Sciatic nerve (tissue), 2 donors: ENCODE data around the gene C2orf74. TPM values are rescaled to one million over a fixed set of nuclear protein-coding genes. Genes with fewer than 3 reads are reported as not detected.

ENCODE experiments used
- ATAC-seq: fragments of 200-7000 bp; cut with Tn5 transposase; one replicate; pipeline ENCODE4 v1.9.1; 2020; ENCODE audit warnings: mild to moderate bottlenecking, moderate library complexity
- DNase-seq: peaks from one replicate; pipeline ENCODE4 v3.0.0-alpha.2; 2020; ENCODE audit warnings: low spot score
- intact Hi-C: fragments of 100-400 bp; cut with DNase I; formaldehyde crosslinking; loops from one replicate; pipeline ENCODE4 v1.14.2; 2022
- total RNA-seq: library from RNA; stranded (reverse); fragmentation: NEBNext Ultra II Directional; extraction: Animal tissue kit (Norgen Biotek cat#: 25700); gene quantifications from one replicate; pipeline ENCODE4 v1.2.1, GENCODE V29; 2021
- donor health status: DM: no; HTN: no; CAD: no.
- donor health status: DM: no; HTN: no; CAD: no.

Gene C2orf74
- total RNA-seq, 1 donor from 2014 or later, result 28.4 TPM

- no peak for ATAC-seq
- intact Hi-C loops, result no loop called here
- DNase-seq, result no peak
Observed at GRCh38 chr2:61165946-61166345, 4.0 kb downstream of the C2orf74 start.

GRCh38 chr2:61167579-61167978 is 5.6 kb downstream of the C2orf74 start:
- intact Hi-C loops, result no loop called here
- DNase-seq (no peak), ATAC-seq (no peak)

- intact Hi-C loops, result no loop called here
- no peak for DNase-seq
- no peak for ATAC-seq
Observed at GRCh38 chr2:61172671-61173070, 10.7 kb downstream of the C2orf74 start.

GRCh38 chr2:61173116-61173515 is 11.1 kb downstream of the C2orf74 start:
- intact Hi-C loops, result no loop called here
- DNase-seq (no peak), ATAC-seq (no peak)

GRCh38 chr2:61175036-61175435 is 13.0 kb downstream of the C2orf74 start:
- DNase-seq (no peak), ATAC-seq (no peak)
- intact Hi-C loops, result no loop called here

GRCh38 chr2:61176755-61177726 is 15.1 kb downstream of the C2orf74 start:
- intact Hi-C loops, result no loop called here
- peak; percentile 93 for ATAC-seq
- DNase-seq, result peak; percentile 96

GRCh38 chr2:61177727-61178549 is 15.9 kb downstream of the C2orf74 start:
- intact Hi-C loops, result no loop called here
- DNase-seq (peak; percentile 67), ATAC-seq (peak; percentile 2)

GRCh38 chr2:61178603-61179545 is 16.9 kb downstream of the C2orf74 start:
- intact Hi-C loops, result no loop called here
- DNase-seq (no peak), ATAC-seq (no peak)

- no peak for DNase-seq
- intact Hi-C loops, result no loop called here
Observed at GRCh38 chr2:61179701-61180639, 18.0 kb downstream of the C2orf74 start.

GRCh38 chr2:61180686-61181085 is 18.7 kb downstream of the C2orf74 start:
- no peak for DNase-seq
- intact Hi-C loops, result no loop called here
- ATAC-seq, result no peak

More at GRCh38 chr2:61179701-61180639, 18.0 kb downstream of the C2orf74 start:
- ATAC-seq, result peak; percentile 49

GRCh38 chr2:61181382-61182058 is 19.5 kb downstream of the C2orf74 start:
- DNase-seq (no peak), ATAC-seq (no peak)
- intact Hi-C loops, result no loop called here

- intact Hi-C loops, result no loop called here
- DNase-seq, result no peak
- ATAC-seq, result no peak
Observed at GRCh38 chr2:61182059-61182383, 20.0 kb downstream of the C2orf74 start.

- no peak for ATAC-seq
- intact Hi-C loops, result loop anchor here (2.0 kb wide), 1 partner anchor 17 kb away; no protein-coding TSS in a partner anchor
- no peak for DNase-seq
Observed at GRCh38 chr2:61183795-61184194, 21.8 kb downstream of the C2orf74 start.

GRCh38 chr2:61184263-61184662 is 22.3 kb downstream of the C2orf74 start:
- intact Hi-C loops, result loop anchor here (2.0 kb wide), 1 partner anchor 17 kb away; no protein-coding TSS in a partner anchor
- ATAC-seq (no peak), DNase-seq (no peak)

- DNase-seq, result no peak
- no peak for ATAC-seq
- intact Hi-C loops, result loop anchor here (2.0 kb wide), 1 partner anchor 16 kb away; no protein-coding TSS in a partner anchor
Observed at GRCh38 chr2:61185231-61185728, 23.3 kb downstream of the C2orf74 start.

GRCh38 chr2:61187085-61187484 is 25.1 kb downstream of the C2orf74 start:
- no peak for ATAC-seq
- DNase-seq, result no peak
- intact Hi-C loops, result no loop called here
